ENCODE results near the gene ATP1A2.

DNA sequence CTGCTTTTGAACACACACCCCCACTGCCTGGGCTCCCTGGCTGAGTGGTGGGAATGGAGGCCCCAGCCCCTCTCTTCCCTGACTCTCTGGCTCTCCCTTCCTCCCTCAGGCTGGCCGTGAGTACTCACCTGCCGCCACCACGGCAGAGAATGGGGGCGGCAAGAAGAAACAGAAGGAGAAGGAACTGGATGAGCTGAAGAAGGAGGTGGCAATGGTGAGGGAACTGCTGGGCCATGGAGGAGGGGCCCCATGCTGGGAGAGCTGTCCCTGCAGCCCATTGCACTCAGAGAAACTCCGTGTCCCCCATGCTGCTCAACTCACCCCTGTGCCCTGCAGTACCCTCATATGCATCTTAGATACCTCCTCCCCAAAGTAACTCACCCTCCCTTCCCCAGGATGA lies 5.2 kb downstream of the ATP1A2 start:
- TF ChIP-seq POLR2AphosphoS5 (IDR thresholded peaks at IDR 0.05; ENCODE audit: low read depth, low read length) (no peak), POLR2A (IDR thresholded peaks at IDR 0.05; ENCODE audit: low read depth, low read length) (no peak)
